Measurements from ENCODE around the gene CLDN5.

Gene CLDN5

DNA sequence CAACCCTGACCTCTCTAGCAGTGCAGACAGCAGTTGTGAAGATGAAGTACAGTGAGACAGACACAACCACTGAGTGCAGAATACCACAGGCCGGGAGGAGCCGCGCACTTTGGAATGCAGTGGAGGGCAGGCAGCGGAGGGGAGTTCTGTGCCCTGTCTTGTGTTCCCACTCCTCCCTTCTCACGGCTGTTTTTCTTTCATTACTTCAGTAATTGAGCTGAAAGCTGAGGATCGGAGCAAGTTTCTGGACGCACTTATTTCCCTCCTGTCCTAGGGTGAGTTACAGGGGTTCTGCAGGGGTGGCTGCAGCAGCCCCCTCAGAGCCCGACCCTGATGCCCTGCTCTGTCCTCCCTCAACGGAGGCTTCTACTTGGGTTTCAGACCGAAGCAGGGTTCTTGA, 5.6 kb downstream of the CLDN5 start:
- no peaks in the 10 kb centered on the region for H3K4me1 ChIP-seq (ENCODE audit: control insufficient read depth, low read depth, low read length)
- DNase-seq: no peak
- peaks cover 1% of the 10 kb centered on the region for H3K36me3 ChIP-seq (ENCODE audit: control insufficient read depth, insufficient read depth, low read length)
- no peak overlapping the region for H4K8ac ChIP-seq (ENCODE audit: low read depth, low read length)
- no peak overlapping the region for H3K27ac ChIP-seq (ENCODE audit: low read depth, low read length)
- H3K23ac ChIP-seq (ENCODE audit: low read length): no peak overlapping the region
- no peaks in the 10 kb centered on the region for H3K79me1 ChIP-seq (ENCODE audit: low read length)
- H4K5ac ChIP-seq (ENCODE audit: low read length): no peak overlapping the region
- H3K27me3 ChIP-seq (ENCODE audit: insufficient read depth, low read length, poor library complexity): no peaks in the 10 kb centered on the region
- H2AK5ac ChIP-seq (ENCODE audit: low read length): no peak overlapping the region
- no peaks in the 10 kb centered on the region for H3K79me2 ChIP-seq (ENCODE audit: control insufficient read depth, insufficient read depth, low read length)
- H3K4ac ChIP-seq (ENCODE audit: low read depth, low read length): no peak overlapping the region
- H3K56ac ChIP-seq (ENCODE audit: low read length): no peak overlapping the region
- H3K4me3 ChIP-seq (ENCODE audit: low read length): no peak overlapping the region
- H3K9ac ChIP-seq (ENCODE audit: low read length): no peak overlapping the region
- no peak overlapping the region for H2BK15ac ChIP-seq (replicated peaks; ENCODE audit: low read depth)
- H2BK120ac ChIP-seq (ENCODE audit: low read depth, low read length): no peak overlapping the region
- no peak overlapping the region for H3K4me2 ChIP-seq (ENCODE audit: low read length)
- H2BK5ac ChIP-seq (ENCODE audit: low read length): no peak overlapping the region
- H3K18ac ChIP-seq (ENCODE audit: low read length): no peak overlapping the region
- WGBS (ENCODE audit: extremely low coverage, insufficient coverage, low lambda C conversion rate): no CpG with 5 or more reads among the region's 10 CpGs

GRCh38 chr22:19517919-19518611, 6.1 kb downstream of the CLDN5 start:
- Histone ChIP-seq H3K79me2 (ENCODE audit: control insufficient read depth, insufficient read depth, low read length) (no peaks in the 10 kb centered on the region), H3K4me2 (ENCODE audit: low read length) (no peak overlapping the region), H3K18ac (ENCODE audit: low read length) (no peak overlapping the region), H4K5ac (ENCODE audit: low read length) (no peak overlapping the region), H4K8ac (ENCODE audit: low read depth, low read length) (no peak overlapping the region), H3K23ac (ENCODE audit: low read length) (no peak overlapping the region), H2BK120ac (ENCODE audit: low read depth, low read length) (no peak overlapping the region), H3K56ac (ENCODE audit: low read length) (no peak overlapping the region), H2BK15ac (replicated peaks; ENCODE audit: low read depth) (no peak overlapping the region), H3K4me1 (ENCODE audit: control insufficient read depth, low read depth, low read length) (no peaks in the 10 kb centered on the region), H3K27ac (ENCODE audit: low read depth, low read length) (no peak overlapping the region), H2AK5ac (ENCODE audit: low read length) (no peak overlapping the region), H3K9ac (ENCODE audit: low read length) (no peak overlapping the region), H3K4me3 (ENCODE audit: low read length) (no peak overlapping the region), H3K4ac (ENCODE audit: low read depth, low read length) (no peak overlapping the region), H2BK5ac (ENCODE audit: low read length) (no peak overlapping the region), H3K27me3 (ENCODE audit: insufficient read depth, low read length, poor library complexity) (no peaks in the 10 kb centered on the region), H3K79me1 (ENCODE audit: low read length) (no peaks in the 10 kb centered on the region), H3K36me3 (ENCODE audit: control insufficient read depth, insufficient read depth, low read length) (peaks cover 1% of the 10 kb centered on the region)
- WGBS (ENCODE audit: extremely low coverage, insufficient coverage, low lambda C conversion rate): no CpG with 5 or more reads among the region's 12 CpGs
- no peak for DNase-seq

DNA sequence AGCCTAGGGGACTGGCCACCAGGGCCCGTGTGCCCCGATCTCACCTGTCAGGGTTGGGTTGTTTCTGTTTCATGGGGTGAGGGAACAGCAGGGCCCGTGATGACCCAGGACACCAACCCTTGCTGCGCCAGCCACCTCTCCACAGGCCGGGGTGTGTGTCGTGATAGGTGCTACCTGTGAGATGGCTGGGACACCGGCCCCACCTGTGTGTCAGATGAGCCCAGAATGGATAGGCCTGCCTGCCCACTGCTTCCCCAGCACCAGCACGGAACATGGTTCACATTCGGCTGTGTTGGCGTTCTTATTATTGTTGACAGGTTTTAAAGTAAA, 7.1 kb downstream of the CLDN5 start:
- Histone ChIP-seq H3K36me3 (ENCODE audit: control insufficient read depth, insufficient read depth, low read length) (peaks cover 1% of the 10 kb centered on the region), H3K4me3 (ENCODE audit: low read length) (no peak overlapping the region), H2BK15ac (replicated peaks; ENCODE audit: low read depth) (no peak overlapping the region), H3K18ac (ENCODE audit: low read length) (no peak overlapping the region), H4K5ac (ENCODE audit: low read length) (no peak overlapping the region), H3K4ac (ENCODE audit: low read depth, low read length) (no peak overlapping the region), H4K8ac (ENCODE audit: low read depth, low read length) (no peak overlapping the region), H3K56ac (ENCODE audit: low read length) (no peak overlapping the region), H3K27ac (ENCODE audit: low read depth, low read length) (no peak overlapping the region), H3K79me1 (ENCODE audit: low read length) (no peaks in the 10 kb centered on the region), H2BK5ac (ENCODE audit: low read length) (no peak overlapping the region), H2BK120ac (ENCODE audit: low read depth, low read length) (no peak overlapping the region), H2AK5ac (ENCODE audit: low read length) (no peak overlapping the region), H3K27me3 (ENCODE audit: insufficient read depth, low read length, poor library complexity) (no peaks in the 10 kb centered on the region), H3K4me2 (ENCODE audit: low read length) (no peak overlapping the region), H3K79me2 (ENCODE audit: control insufficient read depth, insufficient read depth, low read length) (no peaks in the 10 kb centered on the region), H3K23ac (ENCODE audit: low read length) (no peak overlapping the region), H3K4me1 (ENCODE audit: control insufficient read depth, low read depth, low read length) (no peaks in the 10 kb centered on the region), H3K9ac (ENCODE audit: low read length) (no peak overlapping the region)
- no CpG with 5 or more reads among the region's 10 CpGs for WGBS (ENCODE audit: extremely low coverage, insufficient coverage, low lambda C conversion rate)
- no peak for DNase-seq

DNA sequence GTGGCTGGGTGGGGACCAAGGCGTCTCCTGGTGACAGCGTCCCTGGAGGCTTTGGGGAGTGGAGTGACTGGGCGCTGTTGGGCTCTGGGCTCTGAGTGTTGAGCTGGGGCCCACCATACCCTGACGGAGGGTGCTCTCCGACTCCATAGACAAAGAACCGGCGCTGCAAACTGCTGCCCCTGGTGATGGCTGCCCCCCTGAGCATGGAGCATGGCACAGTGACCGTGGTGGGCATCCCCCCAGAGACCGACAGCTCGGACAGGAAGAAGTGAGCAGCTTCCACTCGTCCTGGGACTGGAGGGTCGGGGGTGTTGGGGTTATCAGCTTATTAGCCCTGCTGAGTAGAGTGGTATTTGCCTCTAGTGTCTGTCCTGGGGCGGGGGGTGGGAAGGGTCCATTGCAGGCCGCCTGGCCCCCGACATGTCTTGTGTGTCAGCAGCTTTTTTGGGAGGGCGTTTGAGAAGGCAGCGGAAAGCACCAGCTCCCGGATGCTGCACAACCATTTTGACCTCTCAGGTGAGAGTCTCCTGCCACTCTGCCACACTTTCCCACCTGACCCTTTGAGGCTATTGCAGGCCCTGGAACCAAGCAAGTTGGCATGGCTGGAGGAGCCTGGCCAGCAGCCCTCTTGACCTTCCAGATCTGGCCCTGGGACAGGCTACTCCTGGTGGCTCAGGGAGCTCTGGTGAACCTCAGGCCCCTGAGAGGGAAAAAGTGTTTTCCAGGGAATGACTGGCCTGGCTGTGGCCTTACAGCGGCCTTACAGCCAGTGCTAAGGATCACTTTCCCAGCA, 7.6 kb downstream of the CLDN5 start:
- H3K4me1 ChIP-seq (ENCODE audit: control insufficient read depth, low read depth, low read length): no peaks in the 10 kb centered on the region
- no peak overlapping the region for H3K4me2 ChIP-seq (ENCODE audit: low read length)
- no peak overlapping the region for H3K18ac ChIP-seq (ENCODE audit: low read length)
- no peak overlapping the region for H3K4ac ChIP-seq (ENCODE audit: low read depth, low read length)
- H3K23ac ChIP-seq (ENCODE audit: low read length): no peak overlapping the region
- H2BK120ac ChIP-seq (ENCODE audit: low read depth, low read length): no peak overlapping the region
- peaks cover 1% of the 10 kb centered on the region for H3K36me3 ChIP-seq (ENCODE audit: control insufficient read depth, insufficient read depth, low read length)
- no peak overlapping the region for H3K56ac ChIP-seq (ENCODE audit: low read length)
- DNase-seq: no peak
- no peak overlapping the region for H2BK5ac ChIP-seq (ENCODE audit: low read length)
- H3K27ac ChIP-seq (ENCODE audit: low read depth, low read length): no peak overlapping the region
- no peak overlapping the region for H3K9ac ChIP-seq (ENCODE audit: low read length)
- no peaks in the 10 kb centered on the region for H3K79me1 ChIP-seq (ENCODE audit: low read length)
- H3K79me2 ChIP-seq (ENCODE audit: control insufficient read depth, insufficient read depth, low read length): no peaks in the 10 kb centered on the region
- no peak overlapping the region for H4K8ac ChIP-seq (ENCODE audit: low read depth, low read length)
- no peak overlapping the region for H2AK5ac ChIP-seq (ENCODE audit: low read length)
- H4K5ac ChIP-seq (ENCODE audit: low read length): no peak overlapping the region
- WGBS (ENCODE audit: extremely low coverage, insufficient coverage, low lambda C conversion rate): no CpG with 5 or more reads among the region's 19 CpGs
- H2BK15ac ChIP-seq (replicated peaks; ENCODE audit: low read depth): no peak overlapping the region
- no peaks in the 10 kb centered on the region for H3K27me3 ChIP-seq (ENCODE audit: insufficient read depth, low read length, poor library complexity)
- no peak overlapping the region for H3K4me3 ChIP-seq (ENCODE audit: low read length)

DNA sequence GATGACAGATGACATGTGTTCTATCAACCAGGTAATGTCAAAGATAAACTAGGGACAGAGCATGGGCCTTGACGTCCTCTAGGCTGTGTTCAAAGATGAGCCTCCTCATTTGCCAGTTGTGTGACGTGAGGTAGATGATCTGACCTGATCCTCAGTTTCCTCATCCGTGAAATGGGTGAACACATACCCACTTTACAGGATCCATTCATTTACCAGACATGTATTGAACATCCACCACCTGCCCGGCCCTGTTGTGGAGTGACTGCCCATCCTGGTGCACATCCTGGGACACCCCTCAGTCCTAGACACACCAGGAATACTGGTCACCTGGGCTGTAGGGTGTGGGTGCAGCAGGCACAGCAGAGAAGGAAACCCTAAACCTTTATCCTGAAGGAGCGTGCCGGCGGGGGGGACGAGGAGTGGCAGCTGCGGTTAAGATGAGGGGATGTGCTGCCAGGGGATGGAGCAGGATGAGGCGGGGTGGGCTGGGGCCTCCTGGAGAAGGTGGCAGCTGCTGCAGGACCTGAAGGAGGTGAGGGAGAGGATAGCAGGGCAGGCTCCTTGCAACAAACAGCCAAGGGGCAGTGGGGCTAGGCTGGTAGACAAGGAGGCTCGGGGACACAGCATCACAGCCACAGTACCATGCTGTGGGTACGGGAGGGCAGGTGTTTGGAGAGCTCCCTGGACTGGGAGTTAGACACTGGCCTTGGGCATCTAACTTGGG, 8.4 kb downstream of the CLDN5 start:
- H4K5ac ChIP-seq (ENCODE audit: low read length): no peak overlapping the region
- no peak overlapping the region for H4K8ac ChIP-seq (ENCODE audit: low read depth, low read length)
- no peaks in the 10 kb centered on the region for H3K79me2 ChIP-seq (ENCODE audit: control insufficient read depth, insufficient read depth, low read length)
- H2BK15ac ChIP-seq (replicated peaks; ENCODE audit: low read depth): no peak overlapping the region
- H3K4ac ChIP-seq (ENCODE audit: low read depth, low read length): no peak overlapping the region
- no peak overlapping the region for H2BK120ac ChIP-seq (ENCODE audit: low read depth, low read length)
- no peak overlapping the region for H2BK5ac ChIP-seq (ENCODE audit: low read length)
- H3K9ac ChIP-seq (ENCODE audit: low read length): no peak overlapping the region
- no peaks in the 10 kb centered on the region for H3K4me1 ChIP-seq (ENCODE audit: control insufficient read depth, low read depth, low read length)
- H3K79me1 ChIP-seq (ENCODE audit: low read length): no peaks in the 10 kb centered on the region
- H3K4me3 ChIP-seq (ENCODE audit: low read length): no peak overlapping the region
- H3K4me2 ChIP-seq (ENCODE audit: low read length): no peak overlapping the region
- WGBS (ENCODE audit: extremely low coverage, insufficient coverage, low lambda C conversion rate): no CpG with 5 or more reads among the region's 12 CpGs
- no peak for DNase-seq
- H3K56ac ChIP-seq (ENCODE audit: low read length): no peak overlapping the region
- H3K27me3 ChIP-seq (ENCODE audit: insufficient read depth, low read length, poor library complexity): no peaks in the 10 kb centered on the region
- no peak overlapping the region for H3K18ac ChIP-seq (ENCODE audit: low read length)
- peaks cover 1% of the 10 kb centered on the region for H3K36me3 ChIP-seq (ENCODE audit: control insufficient read depth, insufficient read depth, low read length)
- H2AK5ac ChIP-seq (ENCODE audit: low read length): no peak overlapping the region
- no peak overlapping the region for H3K27ac ChIP-seq (ENCODE audit: low read depth, low read length)
- H3K23ac ChIP-seq (ENCODE audit: low read length): no peak overlapping the region

All from mesendoderm (in vitro differentiated cells).